ENCODE measurements around the gene GRM5.
A peak's percentile ranks its signal among the peaks of the same experiment; 100 is the strongest.
"Not testable (repeated sequence)": the region's sequence is repeated elsewhere in the genome, so short reads cannot be mapped to it uniquely, and the experiment has no call there.

GRM5 gene

DNA sequence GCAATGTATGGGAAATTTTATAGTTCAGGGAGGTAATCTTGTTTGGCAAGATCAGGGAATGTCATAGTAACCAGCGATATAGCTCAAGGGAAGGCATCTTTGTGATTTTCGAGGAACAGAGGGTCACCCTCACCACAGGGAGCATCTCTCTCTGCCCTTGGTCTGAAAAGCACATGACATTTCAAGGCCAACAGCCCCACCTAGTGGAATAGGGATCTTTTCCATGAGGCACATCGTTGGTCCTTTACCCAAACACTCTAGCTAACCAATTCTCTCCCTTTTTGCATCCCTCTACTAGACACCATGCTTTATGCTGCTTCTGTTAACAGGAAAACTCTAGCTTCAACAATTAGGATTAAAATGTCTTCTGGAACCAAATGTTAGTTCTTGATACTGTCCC, 179.0 kb downstream of the GRM5 start:
- peak; percentile 7 for DNase-seq (ENCODE audit: low read depth)
- H3K4me3 ChIP-seq (ENCODE audit: low read depth, low read length): no peak overlapping the region
- TF ChIP-seq, protein P1, sequence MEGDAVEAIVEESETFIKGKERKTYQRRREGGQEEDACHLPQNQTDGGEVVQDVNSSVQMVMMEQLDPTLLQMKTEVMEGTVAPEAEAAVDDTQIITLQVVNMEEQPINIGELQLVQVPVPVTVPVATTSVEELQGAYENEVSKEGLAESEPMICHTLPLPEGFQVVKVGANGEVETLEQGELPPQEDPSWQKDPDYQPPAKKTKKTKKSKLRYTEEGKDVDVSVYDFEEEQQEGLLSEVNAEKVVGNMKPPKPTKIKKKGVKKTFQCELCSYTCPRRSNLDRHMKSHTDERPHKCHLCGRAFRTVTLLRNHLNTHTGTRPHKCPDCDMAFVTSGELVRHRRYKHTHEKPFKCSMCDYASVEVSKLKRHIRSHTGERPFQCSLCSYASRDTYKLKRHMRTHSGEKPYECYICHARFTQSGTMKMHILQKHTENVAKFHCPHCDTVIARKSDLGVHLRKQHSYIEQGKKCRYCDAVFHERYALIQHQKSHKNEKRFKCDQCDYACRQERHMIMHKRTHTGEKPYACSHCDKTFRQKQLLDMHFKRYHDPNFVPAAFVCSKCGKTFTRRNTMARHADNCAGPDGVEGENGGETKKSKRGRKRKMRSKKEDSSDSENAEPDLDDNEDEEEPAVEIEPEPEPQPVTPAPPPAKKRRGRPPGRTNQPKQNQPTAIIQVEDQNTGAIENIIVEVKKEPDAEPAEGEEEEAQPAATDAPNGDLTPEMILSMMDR (IDR thresholded peaks at IDR 0.05; ENCODE audit: low read depth, low read length, missing control alignments): peak; percentile 61

DNA sequence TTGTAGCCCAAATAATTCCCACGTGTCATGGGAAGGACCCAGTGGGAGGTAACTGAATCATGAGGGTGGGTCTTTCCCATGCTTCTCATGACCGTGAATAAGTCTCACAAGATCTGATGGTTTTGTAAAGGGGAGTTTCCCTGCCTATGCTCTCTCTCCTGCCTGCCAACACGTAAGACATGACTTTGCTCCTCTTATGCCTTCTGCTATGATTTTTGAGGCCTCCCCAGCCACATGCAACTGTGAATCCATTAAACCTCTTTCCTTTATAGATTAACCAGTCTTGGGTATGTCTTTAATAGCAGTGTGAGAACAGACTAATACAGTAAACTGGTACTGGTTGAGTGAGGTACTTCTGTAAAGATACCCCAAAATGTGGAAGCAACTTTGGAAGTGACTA, 183.0 kb downstream of the GRM5 start:
- not testable (repeated sequence) for H3K4me3 ChIP-seq (ENCODE audit: low read depth, low read length); DNase-seq (ENCODE audit: low read depth)

GRCh38 chr11:88861618-88862017, 204.2 kb downstream of the GRM5 start:
- no peak for DNase-seq (ENCODE audit: low read depth)
- TF ChIP-seq, protein P1 (IDR thresholded peaks at IDR 0.05; ENCODE audit: low read depth, low read length, missing control alignments): no peak
- H3K4me3 ChIP-seq (ENCODE audit: low read depth, low read length): no peak overlapping the region

DNA sequence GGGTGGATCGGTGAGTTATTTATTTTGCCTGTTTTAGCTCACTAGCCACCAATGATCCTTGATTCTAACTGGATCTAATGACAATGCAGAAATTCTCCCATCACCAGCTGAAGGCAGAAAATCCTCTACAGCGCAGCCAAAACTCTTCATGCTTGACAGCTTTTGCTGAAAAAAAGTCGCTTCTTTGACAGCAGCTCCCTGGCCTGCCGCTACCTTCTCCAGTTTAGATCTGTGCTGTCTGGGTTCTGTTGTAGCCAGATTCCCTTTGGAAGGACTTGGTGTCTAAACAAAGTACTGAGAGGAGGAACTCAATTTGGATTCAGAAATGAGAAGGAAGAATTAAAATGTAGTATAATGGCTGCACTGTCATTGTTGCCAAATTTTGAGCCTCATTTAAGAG, 205.4 kb downstream of the GRM5 start:
- DNase-seq (ENCODE audit: low read depth); H3K4me3 ChIP-seq (ENCODE audit: low read depth, low read length): not testable (repeated sequence)

DNA sequence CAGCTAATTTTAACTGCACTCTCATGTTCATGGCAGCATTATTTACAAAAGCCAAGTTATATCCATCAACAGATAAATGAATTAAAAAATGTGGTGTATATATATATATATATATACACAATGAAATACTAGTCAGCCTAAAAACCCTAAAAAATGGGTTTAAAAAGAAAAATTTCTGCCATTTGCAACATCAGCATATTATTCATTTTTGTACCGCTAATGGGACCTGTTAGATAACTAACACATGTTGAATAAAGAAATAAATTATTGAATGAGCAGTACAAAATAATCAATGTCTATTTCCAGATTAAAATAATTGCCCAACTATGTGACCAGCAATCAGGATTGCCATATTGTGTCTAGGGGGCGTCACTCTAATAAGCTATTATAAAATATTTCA, 211.8 kb downstream of the GRM5 start:
- H3K4me3 ChIP-seq (ENCODE audit: low read depth, low read length); DNase-seq (ENCODE audit: low read depth): not testable (repeated sequence)

GRCh38 chr11:88851547-88851946, 214.2 kb downstream of the GRM5 start:
- DNase-seq (ENCODE audit: low read depth); H3K4me3 ChIP-seq (ENCODE audit: low read depth, low read length): not testable (repeated sequence)

DNA sequence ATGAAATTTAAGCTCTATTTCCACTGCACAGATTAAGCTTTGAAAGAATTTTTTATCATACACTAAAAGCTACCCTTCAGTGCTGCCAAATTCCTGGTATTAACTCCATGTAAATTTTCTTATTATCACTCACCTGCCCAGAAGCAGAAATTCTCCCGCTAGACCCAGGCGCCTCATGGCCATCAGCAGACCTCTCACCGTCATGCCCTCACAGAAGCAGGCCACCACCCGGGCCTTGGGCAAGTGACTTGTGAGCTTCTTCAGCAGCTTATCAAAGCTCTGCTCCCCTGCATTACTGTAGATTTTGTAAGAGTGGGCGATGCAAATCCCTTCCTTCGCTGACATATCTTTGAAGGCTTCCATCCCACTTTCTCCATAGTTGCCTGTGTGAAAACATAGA, 216.0 kb downstream of the GRM5 start:
- not testable (repeated sequence) for H3K4me3 ChIP-seq (ENCODE audit: low read depth, low read length); DNase-seq (ENCODE audit: low read depth)

DNA sequence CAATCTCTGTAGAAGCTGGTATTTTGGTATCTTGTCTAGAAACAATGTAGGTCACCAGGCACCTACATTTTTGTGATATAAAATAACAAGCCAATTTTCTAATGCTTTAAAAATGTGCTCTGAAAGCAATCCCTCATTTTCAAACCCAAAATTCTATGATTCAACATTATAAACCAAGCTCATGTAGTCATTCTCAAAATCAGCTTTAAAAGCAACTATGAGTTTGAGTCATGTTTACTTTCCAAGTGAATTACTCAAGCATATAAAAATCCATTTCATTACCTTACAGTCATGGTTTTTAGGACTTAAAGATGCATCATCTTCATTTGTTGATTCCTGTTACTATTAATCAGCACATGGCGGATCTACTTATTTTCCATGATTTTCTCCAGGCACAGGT, 216.4 kb downstream of the GRM5 start:
- TF ChIP-seq, protein P1 (IDR thresholded peaks at IDR 0.05; ENCODE audit: low read depth, low read length, missing control alignments): no peak
- H3K4me3 ChIP-seq (ENCODE audit: low read depth, low read length): no peak overlapping the region
- no peak for DNase-seq (ENCODE audit: low read depth)

DNA sequence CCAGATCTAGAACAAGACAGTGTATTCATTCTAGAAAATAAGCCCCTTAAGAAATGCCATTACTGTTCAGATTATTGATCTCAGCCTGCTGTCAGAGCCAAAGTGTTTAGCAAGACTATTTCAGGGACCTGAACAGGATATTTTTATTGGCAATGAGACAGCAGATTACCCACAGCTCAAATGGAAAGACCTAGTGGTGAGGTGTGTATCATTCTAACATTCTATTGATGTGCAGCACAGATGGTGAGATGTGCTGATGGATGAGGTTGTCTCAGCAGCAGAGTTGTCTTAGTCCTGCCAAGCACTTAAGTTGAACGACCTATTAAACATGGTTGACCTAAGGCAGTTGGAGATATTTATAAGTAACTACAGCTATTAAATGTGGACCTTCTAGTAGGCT, 219.5 kb downstream of the GRM5 start:
- not testable (repeated sequence) for H3K4me3 ChIP-seq (ENCODE audit: low read depth, low read length); DNase-seq (ENCODE audit: low read depth)

DNA sequence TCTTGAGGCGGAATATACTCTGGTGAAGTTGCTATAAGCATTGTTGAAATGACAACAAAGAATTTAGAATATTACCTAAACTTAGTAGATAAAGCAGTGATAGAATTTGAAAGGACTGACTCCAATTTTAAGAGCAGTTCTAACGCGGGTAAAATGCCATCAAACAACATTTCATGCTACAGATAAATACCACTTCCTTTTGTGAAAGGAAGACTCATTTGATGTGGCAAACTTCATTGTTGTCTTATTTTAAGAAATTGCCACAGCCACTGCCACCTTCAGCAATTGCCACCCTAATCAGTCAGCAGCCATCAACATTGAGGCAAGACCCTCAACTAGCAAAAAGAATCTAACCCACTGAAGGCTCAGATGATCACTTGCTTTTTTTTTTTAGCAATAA, 220.8 kb downstream of the GRM5 start:
- not testable (repeated sequence) for DNase-seq (ENCODE audit: low read depth); H3K4me3 ChIP-seq (ENCODE audit: low read depth, low read length)

DNA sequence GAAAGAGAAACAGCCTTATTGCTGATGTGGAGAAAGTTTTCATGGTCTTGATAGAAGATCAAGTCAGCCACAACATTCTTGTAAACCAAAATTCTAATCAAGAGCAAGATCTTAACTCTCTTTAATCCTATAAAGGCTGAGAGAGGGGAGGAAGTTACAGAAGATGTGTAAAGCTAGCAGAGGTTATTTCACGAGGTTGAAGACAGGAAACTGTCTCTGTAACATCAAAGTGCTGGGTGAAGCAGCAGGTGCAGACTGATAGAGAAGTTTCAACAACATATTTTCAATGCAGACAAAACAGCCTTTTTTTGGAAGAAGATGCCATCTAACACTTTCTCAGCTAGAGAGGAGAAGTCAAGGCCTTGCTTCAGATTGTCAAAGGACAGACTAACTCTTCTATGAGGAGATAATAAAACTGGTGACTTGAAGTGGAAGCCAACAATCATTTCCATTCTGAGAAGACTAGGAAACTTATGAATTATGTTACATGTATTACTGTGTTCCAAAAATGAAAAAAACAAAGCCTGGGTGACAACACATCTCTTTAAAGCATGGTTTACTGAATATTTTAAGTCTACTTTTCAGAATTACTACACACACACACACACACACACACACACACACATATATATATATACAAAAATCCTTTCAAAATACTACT, 221.9 kb downstream of the GRM5 start:
- H3K4me3 ChIP-seq (ENCODE audit: low read depth, low read length); DNase-seq (ENCODE audit: low read depth): not testable (repeated sequence)

GRCh38 chr11:88838139-88838538, 227.6 kb downstream of the GRM5 start:
- not testable (repeated sequence) for DNase-seq (ENCODE audit: low read depth); H3K4me3 ChIP-seq (ENCODE audit: low read depth, low read length)

- not testable (repeated sequence) for DNase-seq (ENCODE audit: low read depth)
Observed at GRCh38 chr11:88835709-88836108, 230.1 kb downstream of the GRM5 start.

More at GRCh38 chr11:88835709-88836108, 230.1 kb downstream of the GRM5 start:
- H3K4me3 ChIP-seq (ENCODE audit: low read depth, low read length): not testable (repeated sequence)

Measured in GM12864 (cell line).